ENCODE data around the gene ASPSCR1. TPM values are rescaled to one million over a fixed set of nuclear protein-coding genes. Genes with fewer than 3 reads are reported as not detected.

ASPSCR1 gene
- total and polyA plus RNA-seq, 2 of the 4 experiments (the other 2 are of a cell fraction) = 7.2 to 17.2 TPM

- H2AK5ac ChIP-seq (ENCODE audit: low read depth, low read length) = no peak overlapping the region
- H4K91ac ChIP-seq (ENCODE audit: insufficient read depth, low read depth, low read length) = no peak overlapping the region
- H2BK120ac ChIP-seq (ENCODE audit: low read depth, low read length) = no peak overlapping the region
- H3K27me3 ChIP-seq (ENCODE audit: control insufficient read depth, insufficient read depth, low read length) = no peaks in the 10 kb centered on the region
- H2BK5ac ChIP-seq (ENCODE audit: low read depth, low read length, poor library complexity, severe bottlenecking) = no peak overlapping the region
- WGBS, 2 experiments (ENCODE audit: extremely low coverage in 2 of 2, insufficient read length in 1 of 2) = 100% methylated on average over 4 of the region's 21 CpGs; no CpG with 5 or more reads in 1 of the 2 experiments
- no peak overlapping the region for H3K56ac ChIP-seq (ENCODE audit: extremely low read depth, insufficient read depth, low read length)
- in situ Hi-C loops (cut with MboI; ENCODE audit: low sequenced_read_pairs) = no loop called here
- H4K5ac ChIP-seq (ENCODE audit: low read depth, low read length) = no peak overlapping the region
- no peak overlapping the region for H2BK15ac ChIP-seq (ENCODE audit: low read depth, low read length)
- no peak overlapping the region for H4K8ac ChIP-seq (ENCODE audit: low read depth in 2 of 2, low read length in 2 of 2)
- H3K4me1 ChIP-seq (ENCODE audit: control insufficient read depth, insufficient read depth, low read length) = peaks cover 10% of the 10 kb centered on the region
- H3K27ac ChIP-seq (ENCODE audit: insufficient read depth, low read length) = no peak overlapping the region
- peaks cover 3% of the 10 kb centered on the region for H4K20me1 ChIP-seq (ENCODE audit: insufficient read depth, low read length)
- H2AFZ ChIP-seq (replicated peaks; ENCODE audit: low read length, poor library complexity) = no peak overlapping the region
- H3K9me3 ChIP-seq (ENCODE audit: control insufficient read depth, insufficient read depth, low read length) = no peaks in the 10 kb centered on the region
- ATAC-seq (ENCODE audit: low read depth) (no peak), DNase-seq (no peak)
- dilution Hi-C loops (cut with HindIII; ENCODE audit: low sequenced_read_pairs, unreplicated experiment) = no loop called here
- H3K9ac ChIP-seq (ENCODE audit: low read depth, low read length) = no peak overlapping the region
- no peak for TF ChIP-seq BHLHE40 (IDR thresholded peaks at IDR 0.05; ENCODE audit: low read depth, low read length)
- TF ChIP-seq NFE2L2 (IDR thresholded peaks at IDR 0.05; ENCODE audit: low read depth, low read length) = no peak
- TF ChIP-seq RCOR1 (IDR thresholded peaks at IDR 0.05; ENCODE audit: insufficient replicate concordance, low read length) = no peak
- TF ChIP-seq RFX5 (IDR thresholded peaks at IDR 0.05; ENCODE audit: low read depth, low read length) = no peak
- TF ChIP-seq CEBPB (IDR thresholded peaks at IDR 0.05; ENCODE audit: low read depth, low read length) = no peak
- TF ChIP-seq MAFK (IDR thresholded peaks at IDR 0.05; ENCODE audit: low read depth, low read length) = no peak
- no peak for TF ChIP-seq USF2 (IDR thresholded peaks at IDR 0.05; ENCODE audit: low read depth, low read length)
- no peak overlapping the region for H2AK9ac ChIP-seq (replicated peaks; ENCODE audit: low read depth, low read length, poor library complexity)
- POLR2A ChIA-PET (ENCODE audit: unreplicated experiment) = no interaction called here
- H3K4me2 ChIP-seq (ENCODE audit: low read depth, low read length) = no peak overlapping the region
- no peak overlapping the region for H3K23ac ChIP-seq (ENCODE audit: low read depth, low read length)
- CTCF ChIA-PET = no interaction called here
- H2BK20ac ChIP-seq (ENCODE audit: low read depth, low read length) = no peak overlapping the region
- H3K18ac ChIP-seq (ENCODE audit: low read depth, low read length) = no peak overlapping the region
- H3K36me3 ChIP-seq (ENCODE audit: control insufficient read depth, insufficient read depth, low read length) = peaks cover 30% of the 10 kb centered on the region
- no TSS peak for BruUV-seq (replicated peaks)
- intact Hi-C loops (cut with micrococcal nuclease) = no loop called here
- H3K4ac ChIP-seq (ENCODE audit: low read depth, low read length) = no peak overlapping the region
- H3K14ac ChIP-seq (replicated peaks; ENCODE audit: low read depth, low read length) = no peak overlapping the region
- H3K9me1 ChIP-seq (ENCODE audit: insufficient read depth, low read length) = peaks cover 14% of the 10 kb centered on the region
- no peak overlapping the region for H3K4me3 ChIP-seq (ENCODE audit: insufficient read depth, low read depth, low read length)
- H3K79me1 ChIP-seq (ENCODE audit: low read depth in 1 of 2, low read length in 2 of 2) = peaks cover 10 to 15% of the 10 kb centered on the region in 2 experiments
These were observed 69.5 kb downstream of the ASPSCR1 start for GRCh38 chr17:82046903-82047302.
